Superior temporal gyrus (tissue), 1 donor: ENCODE measurements around the gene NUBP1.
"Not testable (repeated sequence)": the region's sequence is repeated elsewhere in the genome, so short reads cannot be mapped to it uniquely, and the experiment has no call there.

ENCODE experiments used
- DNase-seq: peaks from one replicate; pipeline ENCODE4 v3.0.0-alpha.2; 2016; ENCODE audit errors: extremely low spot score

The NUBP1 gene

DNA sequence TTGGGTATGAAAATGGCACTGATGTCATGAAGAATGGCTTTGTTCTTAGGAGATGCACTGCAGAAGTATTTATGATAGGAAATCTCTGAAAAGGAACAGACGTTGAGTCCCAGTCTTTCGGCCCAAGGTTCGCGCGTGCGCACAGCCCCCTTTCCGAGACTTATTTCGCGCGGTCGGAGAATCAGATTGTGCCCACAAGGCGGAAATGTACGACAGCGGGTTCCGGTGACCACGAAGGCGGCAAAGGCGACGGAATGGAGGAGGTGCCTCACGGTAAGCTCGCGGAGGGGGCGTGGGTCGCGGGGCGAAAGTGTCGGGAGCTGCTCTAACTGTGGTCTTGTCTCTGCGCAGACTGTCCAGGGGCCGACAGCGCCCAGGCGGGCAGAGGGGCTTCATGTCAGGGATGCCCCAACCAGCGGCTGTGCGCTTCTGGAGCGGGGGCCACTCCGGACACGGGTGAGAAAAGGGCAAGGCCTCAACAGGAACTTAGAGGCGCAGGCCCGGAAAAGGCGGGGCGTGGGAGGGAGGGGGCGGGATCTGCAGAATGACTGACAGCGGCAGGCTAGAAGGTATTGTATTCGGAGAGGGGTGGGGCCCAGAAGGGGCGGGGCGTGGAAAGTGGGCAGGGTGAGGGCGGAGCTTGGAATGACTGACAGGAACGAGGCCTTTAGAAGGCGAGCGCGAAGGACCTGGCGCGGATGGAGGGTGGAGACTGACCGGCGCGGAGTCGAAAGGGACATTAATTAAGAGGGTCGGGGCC lies at the start of gene NUBP1:
Gene NUBP1 (plus strand): TSS at position 233 of the 760 bp plus-strand sequence. CDS start 22 bp downstream, at position 255.
- peak; percentile 98 for DNase-seq

GRCh38 chr16:10693889-10694288 lies 49.8 kb upstream of the NUBP1 start:
- DNase-seq: no peak

- no peak for DNase-seq
Measured at GRCh38 chr16:10694306-10694705, 49.3 kb upstream of the NUBP1 start.

DNA sequence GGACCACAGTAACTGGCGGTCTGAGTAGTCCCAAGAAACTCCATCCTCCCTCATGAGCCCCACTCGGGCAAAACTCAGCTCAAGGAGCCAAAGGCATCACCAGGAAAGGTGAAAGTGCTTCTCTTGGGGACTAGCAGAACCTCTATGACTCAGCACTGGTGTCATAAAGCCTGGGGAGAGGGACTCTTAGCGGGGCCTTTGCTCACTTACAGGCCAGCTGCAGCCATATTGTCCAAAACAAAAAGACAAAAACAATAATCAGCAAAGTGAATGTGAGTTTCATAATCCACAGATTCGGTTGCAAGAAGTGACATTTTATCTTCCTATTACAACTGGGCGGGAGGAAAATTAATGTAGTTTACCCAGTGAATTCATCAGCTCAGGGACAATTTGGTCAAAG lies 48.8 kb upstream of the NUBP1 start, which contains the start of gene TEKT5:
Gene TEKT5 (minus strand): TSS at position 101 of the 400 bp plus-strand sequence. CDS start 57 bp downstream, at position 44.
- DNase-seq: no peak

DNA sequence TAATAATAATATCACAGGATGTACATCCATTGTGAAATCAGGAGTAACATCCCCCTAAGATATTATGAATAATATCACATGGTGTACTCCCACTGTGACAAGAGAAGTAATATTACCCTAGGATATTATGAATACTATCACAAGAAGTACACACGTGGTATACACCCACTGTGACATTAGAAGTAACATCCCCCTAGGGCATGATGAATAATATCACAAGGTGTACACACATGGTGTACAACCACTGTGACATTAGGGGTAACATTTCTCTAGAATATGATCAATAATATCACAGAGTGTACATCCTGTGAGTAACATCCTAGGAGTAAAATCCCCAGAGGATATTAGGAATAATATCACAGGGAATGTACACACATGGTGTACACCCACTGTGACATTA lies 43.9 kb upstream of the NUBP1 start:
- no peak for DNase-seq

DNA sequence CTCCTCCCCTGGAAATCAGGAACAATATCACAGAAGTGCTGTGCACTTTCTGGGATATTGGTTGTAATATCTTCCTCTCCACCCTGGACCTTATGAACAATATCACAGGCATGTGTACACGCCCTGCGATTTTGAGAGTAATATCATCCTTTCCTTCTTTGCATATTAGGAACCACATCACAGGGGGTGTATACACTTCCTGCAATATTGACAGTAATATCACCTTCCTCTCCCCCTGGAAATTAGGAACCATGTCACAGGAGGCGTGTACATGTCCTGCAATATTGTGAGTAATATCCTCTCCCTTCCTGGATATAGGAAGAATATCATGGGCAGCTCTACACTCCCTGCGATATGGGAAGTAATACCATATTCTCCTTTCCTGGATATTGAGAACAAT lies 34.7 kb upstream of the NUBP1 start:
- DNase-seq: no peak

DNA sequence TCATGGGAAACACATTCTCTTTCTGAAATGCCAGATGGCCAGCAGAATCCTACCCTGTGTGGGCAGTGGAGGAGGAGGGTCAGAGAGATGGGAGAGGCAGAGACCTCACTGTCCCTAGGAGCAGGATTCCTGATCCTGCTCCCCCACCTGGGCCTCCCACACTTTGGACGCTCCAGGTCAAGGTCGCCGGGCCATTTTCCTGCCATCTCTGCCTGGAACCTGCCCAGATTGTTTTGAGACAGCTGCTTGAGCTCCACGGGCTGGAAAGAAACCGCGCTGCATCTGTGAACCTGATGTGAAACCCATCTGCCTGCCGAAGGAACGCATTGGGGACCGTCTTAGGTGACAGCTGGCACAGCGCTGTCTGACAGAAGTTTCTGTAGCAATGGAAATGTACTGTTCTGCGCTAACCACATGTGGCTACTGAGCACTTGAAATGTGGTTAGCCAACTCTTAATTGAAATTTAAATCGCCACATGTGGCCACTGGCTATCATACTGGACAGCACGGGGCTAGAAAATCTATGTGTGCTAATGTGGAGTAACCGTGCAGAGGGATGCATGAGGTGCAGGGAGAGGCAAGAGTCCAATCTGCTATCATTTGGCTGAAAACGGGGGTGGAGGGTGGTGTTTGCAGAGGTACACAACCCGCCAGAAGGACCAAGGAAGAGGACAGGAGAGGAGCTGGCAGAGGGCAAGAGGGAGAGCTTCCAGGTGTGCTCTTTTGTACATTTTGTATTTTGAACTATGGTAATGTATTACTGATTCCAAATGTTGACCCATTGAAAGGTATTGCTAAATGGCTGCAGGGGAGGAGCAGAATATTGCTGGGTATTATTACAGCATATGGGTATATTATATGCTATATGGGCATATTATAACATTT lies 15.4 kb upstream of the NUBP1 start:
- DNase-seq: peak; percentile 18

- peak; percentile 22 for DNase-seq
Measured at GRCh38 chr16:10729104-10730048, 14.3 kb upstream of the NUBP1 start.

GRCh38 chr16:10731790-10732189 lies 11.9 kb upstream of the NUBP1 start:
- no peak for DNase-seq

- peak; percentile 93 for DNase-seq
Measured at GRCh38 chr16:10737068-10737625, 6.5 kb upstream of the NUBP1 start.

GRCh38 chr16:10738231-10739077 lies 5.2 kb upstream of the NUBP1 start:
- DNase-seq: peak; percentile 83

GRCh38 chr16:10740000-10740844 lies 3.4 kb upstream of the NUBP1 start:
- no peak for DNase-seq

DNA sequence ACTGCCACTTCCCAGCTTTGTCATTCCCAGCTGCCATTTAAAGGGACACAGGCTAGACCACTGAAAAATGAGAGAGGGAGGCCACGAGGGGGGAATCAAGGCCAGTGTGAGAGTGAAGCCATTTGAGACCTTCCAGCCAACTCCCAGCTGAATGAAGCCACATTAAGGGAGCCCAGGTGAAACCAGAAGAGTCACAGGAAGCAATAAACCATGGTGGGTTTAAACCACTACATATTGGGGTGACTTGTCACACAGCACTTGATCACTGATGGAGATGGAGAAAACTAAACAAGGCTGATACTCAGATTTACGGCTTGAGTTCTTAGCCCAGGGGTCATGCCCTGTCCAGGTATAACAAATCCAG lies 2.8 kb upstream of the NUBP1 start:
- no peak for DNase-seq

- not testable (repeated sequence) for DNase-seq
Measured at GRCh38 chr16:10741249-10741648, 2.4 kb upstream of the NUBP1 start.

- DNase-seq: no peak
Measured at GRCh38 chr16:10741844-10742243, 1.8 kb upstream of the NUBP1 start.

DNA sequence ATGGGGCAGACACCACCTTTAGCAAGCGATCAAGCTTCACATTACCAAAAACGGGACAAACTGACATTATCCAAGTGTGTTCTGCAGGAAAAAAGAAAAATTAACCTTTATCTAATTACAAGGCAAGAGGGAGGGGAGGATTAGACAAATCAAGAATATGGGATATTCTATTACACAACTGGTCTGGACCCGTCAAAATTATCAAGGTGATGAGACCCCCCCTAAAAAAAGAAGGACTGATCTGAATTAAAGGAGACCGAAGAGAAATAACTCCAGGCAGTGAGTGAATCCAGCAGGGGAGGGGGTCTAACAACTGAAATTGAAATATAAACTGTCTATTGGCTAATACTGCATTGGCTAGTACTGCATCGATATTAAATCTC lies 424 bp upstream of the NUBP1 start:
- DNase-seq: no peak

DNA sequence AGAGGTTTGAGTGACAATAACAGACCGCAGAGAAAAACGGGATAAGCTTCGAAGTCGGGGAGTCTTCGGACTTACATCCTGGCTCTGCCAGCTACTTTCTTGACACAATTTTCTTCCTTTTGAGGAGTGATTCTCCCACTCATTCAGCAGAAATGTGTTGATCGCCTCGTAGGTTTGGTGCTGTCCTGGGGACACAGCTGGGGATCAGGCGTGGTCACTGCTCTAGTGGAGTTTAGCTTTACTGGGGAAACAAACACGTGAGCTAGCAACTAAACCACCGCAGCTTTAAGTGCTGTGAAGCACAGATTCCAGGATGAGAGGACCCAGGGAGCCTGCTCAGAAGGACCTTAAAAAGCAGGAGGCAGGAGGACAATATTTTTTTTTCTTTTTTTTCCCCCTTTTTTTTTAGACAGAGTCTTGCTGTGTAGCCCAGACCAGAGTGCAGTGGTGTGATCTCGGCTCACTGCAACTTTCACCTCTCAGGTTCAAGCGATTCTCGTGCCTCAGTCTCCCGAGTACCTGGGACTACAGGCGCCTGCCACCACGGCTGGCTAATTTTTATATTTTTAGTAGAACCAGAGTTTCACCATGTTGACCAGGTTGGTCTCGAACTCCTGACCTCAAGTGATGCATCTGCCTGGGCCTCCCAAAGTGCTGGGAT lies 858 bp downstream of the NUBP1 start:
- DNase-seq: no peak

DNA sequence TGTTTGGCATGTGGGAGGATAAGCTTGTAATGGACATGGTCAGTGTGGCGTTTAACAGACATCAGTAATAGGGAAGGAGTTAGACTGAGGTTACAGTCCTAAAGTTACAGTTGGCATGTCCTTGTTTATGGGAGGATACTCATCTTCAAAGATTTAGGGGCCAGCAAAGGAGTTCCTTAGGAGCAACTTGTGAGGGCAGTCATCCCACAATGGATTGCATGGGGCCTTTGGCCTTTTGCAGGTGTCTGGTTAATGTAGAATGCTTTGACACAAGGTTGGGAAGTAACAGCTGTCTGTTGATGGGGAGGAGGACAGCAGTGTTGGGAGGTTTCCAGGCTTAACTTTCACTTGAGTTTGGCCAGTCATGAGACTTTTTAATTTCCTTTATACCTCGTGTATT lies 2.2 kb downstream of the NUBP1 start:
- DNase-seq: no peak

DNA sequence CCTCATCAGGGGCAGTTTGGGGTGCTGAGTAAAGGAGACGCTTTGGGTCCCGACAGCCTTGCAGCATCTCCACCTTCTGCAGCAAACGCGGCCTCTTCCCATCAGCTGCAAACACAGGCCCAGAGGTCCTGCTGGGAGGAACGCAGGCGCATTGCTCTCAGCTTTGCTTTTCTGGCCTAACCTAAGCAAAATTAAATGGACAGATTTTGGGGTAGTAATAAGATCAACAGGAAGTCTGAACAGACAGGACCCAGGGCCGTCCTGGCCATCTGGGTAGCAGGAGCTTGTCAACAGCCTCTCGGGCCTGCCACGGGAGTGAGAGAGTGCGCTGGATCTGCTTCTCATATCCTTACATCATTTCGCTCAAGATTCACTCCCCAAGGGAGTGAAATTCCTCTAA lies 7.2 kb downstream of the NUBP1 start:
- DNase-seq: no peak
